ENCODE data around the gene MYOZ2.
A peak's percentile ranks its signal among the peaks of the same experiment; 100 is the strongest.

Gene MYOZ2

DNA sequence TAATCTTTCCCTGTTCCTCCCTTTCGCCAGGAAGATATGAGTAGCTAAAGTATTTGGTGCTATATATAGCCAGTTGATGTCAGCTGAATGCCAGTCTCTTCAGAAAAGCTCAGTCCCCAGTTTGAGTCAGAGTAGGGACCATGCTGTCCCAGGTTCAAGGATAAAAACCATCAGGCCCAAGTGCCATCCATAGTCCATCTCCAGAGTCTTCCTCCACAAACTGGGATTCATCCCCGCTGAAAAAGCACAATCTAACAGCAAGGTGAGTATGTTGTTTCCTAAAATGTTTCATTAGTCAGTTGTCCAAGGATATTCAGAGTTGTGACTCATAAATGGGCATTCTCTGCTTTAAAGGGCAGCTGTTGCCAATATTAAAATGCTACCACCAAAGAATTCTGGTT is at the start of gene MYOZ2:
MYOZ2 (plus strand) TSS at position 112 of the 401 bp plus-strand sequence. CDS start 694 bp downstream, outside the sequence.
- no peak for DNase-seq (ENCODE audit: low read depth)

DNA sequence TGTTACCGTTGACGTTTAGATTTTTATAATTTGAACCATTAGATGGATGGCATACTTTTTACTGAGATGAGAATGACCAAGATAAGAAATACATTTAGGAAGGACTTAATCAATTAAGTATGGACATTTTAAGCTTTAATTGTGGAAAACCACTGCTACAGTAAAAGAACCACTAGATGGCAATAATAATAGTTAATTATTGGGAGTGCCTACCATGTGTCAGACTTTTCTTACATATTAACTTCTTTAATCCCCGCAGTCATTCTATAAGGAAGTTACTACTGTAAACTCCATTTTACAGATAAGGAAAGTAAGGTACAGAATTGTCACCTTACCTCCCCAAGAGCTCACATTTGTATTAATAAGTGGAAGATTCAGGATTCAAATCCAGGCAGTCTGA is 48.5 kb upstream of the MYOZ2 start:
- DNase-seq (ENCODE audit: low read depth), result no peak

DNA sequence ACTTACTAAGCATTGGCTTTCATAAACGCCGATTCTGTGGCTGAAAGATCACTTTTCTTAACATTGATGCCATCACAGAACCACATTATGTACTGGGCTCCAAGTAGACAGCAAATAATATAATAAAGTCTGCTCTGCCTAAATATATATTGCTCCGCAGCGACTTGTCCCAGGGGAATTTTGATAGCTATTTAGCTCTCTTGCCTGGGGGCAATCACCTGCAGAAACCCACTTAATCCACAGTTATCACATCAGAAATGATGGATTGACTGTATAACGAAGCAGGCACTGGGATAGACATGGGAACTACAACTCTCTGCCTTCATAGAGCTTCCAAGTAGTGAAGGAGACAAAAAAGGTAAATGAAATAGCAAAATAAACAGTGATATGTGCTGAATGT is 48.0 kb upstream of the MYOZ2 start:
- DNase-seq (ENCODE audit: low read depth), result no peak

DNA sequence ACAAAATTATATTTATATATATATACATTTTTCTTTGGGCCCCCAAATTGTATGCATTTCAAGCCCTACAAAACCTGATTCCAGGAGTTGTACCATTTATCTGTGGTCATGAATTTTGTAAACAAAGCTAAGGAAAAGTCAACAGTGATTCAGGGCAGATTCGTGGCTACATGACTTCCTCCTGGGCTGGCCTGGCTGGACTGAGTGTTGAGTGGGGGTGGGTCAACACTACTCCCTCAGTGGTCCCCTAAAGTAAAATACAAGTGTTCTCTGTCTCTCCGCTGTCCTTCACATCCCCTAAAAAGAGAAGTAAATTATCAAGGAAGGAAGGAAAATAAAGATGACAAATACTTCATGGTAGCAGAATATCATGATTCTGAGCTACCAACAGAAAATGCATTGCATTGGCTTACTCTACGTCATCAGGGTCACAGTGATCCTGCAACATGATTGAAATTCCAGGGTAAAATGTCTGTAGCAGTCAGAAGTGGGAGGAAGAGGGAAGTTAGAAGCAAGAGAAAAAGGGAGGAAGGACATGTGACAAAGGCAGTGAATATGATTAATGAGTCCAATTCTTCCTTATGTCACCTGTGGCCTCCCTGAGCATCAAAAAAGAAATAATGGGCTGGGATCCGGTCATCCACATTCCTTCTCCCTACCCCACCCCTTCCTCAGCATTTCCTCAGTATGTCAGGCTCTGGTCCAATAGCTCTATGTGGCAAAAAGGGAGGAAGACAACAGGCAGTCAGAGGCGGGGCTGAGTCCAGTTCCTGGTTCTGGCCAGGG is 42.4 kb upstream of the MYOZ2 start:
- DNase-seq (ENCODE audit: low read depth), result no peak

DNA sequence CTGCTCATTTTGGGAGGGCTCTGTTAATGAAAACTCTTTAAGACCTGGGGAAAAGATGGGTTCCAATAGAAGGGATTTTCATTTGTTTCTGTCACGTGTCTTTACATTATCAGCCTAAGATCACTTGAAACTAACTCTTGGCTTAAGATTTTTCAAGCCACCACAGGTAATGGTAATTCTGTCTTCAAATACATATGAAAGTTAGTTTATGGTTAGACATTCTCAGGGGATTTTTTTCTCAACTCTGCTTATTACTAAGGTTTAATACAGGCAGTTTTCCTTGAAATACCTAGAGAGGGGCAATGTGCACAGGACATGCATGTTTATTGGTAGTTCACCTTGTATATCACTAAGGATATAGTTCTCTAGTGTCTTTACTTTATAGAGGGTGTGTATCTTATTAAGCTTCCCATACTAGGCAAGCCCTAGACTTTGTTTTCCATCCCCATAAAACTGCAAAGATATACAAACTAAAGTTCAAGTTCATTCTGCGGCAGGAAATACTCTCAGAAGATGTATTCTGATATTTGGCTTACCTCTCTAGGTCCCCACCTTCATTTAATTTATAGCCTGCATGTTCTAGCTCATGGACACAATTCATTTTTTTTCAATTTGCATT is 38.2 kb upstream of the MYOZ2 start:
- no peak for DNase-seq (ENCODE audit: low read depth)

DNA sequence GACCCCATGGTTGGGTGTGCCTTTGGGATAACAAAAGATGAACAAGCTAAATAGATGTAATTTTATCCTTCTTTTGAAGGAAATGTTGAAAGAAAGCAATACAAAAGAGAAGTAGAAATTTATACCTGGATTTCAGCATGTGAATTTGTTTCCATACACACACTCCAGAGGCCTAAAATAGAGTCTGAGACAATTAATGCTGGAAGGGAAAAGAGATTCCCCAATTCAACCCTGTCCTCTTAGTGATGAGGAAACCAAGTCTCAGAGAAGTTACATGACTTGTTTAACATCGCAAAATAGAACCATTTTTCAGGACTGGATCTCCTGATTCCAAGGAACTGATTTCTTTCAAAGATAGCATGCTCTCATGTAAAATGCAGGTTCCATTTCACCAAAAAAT is 37.3 kb upstream of the MYOZ2 start:
- no peak for DNase-seq (ENCODE audit: low read depth)

DNA sequence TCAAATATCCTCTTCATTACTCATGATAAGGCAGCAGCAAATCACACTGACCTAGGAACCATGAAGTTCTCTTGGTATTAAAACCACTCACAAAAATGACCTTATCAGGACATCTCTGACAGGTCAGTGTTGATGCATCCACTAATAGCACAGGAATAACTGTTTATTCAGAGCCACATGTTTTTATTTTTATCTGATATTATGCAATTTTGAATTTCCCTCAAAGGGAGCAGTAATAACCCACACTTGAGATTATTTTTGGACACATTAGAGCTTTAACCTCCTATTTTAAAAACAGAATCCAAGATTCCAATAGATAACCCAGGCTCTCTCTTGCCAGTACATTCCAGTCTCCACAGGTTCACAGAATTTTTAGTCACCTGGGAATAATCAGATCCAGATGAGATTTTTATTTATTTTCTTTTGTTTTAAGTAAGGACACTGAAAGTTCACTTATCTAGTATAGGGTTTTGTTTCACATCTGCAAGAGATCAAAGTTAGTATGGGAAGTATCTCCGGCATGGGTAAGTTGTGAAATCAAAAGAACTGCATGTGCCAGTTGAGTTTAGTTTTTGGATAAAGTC is 36.3 kb upstream of the MYOZ2 start:
- DNase-seq (ENCODE audit: low read depth), result peak; percentile 70

DNA sequence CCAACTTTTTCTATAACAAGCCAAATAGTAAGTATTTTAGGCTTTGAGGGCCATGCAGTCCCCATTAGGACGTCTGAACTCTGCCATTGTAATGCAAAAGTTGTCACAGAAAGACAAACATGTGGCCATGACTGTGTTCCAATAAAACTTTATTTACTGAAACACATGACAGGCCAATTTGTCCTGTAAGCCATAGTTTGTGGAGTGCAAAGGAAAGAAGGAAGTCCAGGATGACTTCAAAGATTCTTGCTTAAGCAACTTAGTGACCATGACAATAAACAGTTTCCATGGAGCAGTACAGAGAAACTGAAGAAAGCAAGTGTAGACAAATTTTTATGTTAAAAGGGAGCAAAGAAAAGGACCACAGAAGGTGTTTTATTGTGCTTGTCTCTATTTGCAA is 35.0 kb upstream of the MYOZ2 start:
- no peak for DNase-seq (ENCODE audit: low read depth)

DNA sequence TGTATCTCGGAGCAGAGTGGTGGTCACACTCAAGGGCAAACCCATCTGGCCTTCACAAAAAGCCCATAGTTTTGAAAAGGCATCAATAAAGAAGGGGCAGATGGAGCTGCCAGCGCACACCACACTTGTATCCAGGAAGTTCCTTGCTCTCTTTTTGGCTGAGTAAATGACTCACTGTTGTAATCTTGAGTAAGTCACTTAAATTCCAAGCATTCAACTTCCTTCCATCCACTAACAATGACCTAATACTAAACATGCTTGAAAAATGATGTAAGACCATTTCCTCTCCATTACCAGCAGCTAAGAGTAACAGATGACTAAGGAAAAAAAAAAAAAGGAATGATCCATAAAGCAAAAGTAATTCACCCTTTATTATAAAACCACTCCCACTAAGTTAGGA is 32.4 kb upstream of the MYOZ2 start:
- peak; percentile 97 for DNase-seq (ENCODE audit: low read depth)

DNA sequence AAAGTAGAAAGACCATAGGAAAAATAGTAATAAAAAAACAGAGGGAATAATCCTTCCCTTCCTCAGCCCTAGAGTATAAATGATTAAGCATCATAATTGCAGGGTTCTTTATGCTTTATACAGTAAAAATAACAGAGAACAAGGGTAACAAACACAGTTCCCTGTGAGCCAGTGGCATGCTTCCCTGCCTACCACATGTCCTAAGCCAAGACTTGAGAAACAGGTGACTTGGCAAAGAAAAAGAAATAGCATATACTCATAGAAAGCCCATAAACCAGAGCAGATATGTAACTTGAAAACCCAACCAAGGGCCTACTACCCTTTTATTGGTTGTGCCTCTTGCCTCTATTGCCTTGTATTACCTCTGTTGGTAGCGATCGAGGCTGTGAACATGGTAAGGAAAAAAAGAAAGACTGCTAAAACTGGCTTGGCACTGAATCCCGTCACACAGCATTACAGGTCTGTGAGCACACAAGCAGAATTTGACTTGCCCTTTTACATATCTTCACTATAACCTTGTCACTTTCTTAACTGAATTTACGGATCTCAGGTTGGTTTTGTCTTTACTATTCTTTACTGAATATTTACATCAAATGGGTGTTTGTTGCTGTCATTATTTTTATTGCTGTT is 30.9 kb upstream of the MYOZ2 start:
- DNase-seq (ENCODE audit: low read depth), result no peak

DNA sequence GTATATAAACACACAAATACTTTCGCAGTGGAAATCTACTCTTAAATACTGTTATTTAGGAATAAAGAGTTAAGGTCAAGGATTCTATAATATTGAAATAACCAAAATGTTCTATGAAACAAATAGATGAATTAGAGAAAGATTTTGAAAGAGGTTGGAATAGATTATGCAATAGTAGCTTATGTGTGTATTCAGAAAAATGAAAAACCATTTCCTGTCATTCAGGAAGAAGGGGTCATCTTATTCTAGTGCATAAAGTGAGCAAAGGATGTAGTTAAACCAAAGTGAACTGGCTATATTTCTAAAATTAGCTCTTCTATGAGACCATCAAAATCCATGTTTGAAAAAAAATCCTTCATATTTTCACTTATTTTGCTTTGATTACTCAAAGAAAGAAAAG is 30.0 kb upstream of the MYOZ2 start:
- no peak for DNase-seq (ENCODE audit: low read depth)

DNA sequence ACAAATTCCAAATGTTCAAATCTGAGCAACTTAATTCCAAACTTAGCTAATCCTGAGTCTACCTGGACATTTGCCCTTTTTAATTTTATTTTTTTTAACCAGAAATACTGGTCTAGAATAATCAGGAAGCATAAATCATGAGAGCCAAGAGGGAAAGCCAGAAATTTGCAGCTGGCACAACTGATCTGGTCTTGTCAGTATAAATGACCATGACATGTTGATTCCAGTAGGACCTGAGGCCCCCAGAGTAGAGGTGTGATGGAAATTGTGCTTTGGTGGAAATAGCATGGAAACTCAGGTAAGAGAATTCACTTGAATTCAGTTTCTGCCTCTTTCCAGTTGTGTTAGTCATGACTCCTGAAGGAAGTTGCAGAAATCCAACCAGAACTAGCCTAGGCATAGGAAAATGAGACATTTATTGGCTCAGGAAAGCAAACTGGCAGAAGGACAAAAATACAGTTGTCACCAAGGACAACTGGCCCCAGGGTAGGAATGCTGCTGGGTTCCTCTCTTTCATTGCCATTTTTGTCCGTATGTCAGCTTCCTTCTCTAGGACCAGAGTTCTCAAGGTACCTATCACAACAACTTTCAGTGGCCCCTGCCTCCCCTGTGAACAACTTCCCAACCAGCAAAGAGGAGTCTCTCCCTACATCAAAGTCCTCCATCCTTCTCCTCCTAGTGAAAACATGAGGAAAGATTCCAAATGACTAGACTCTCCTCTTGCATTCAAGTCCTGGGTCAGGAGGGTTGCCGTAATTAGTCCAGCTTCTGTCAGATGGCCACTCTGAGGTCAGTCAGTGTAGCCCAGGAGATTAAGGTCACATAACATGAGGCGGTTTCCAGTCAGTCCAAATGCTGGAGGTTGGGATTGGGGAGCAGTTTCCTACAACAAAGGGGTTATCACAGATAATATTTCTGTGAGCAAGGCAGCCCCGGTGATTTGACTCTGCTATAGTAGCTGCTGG is 29.3 kb upstream of the MYOZ2 start:
- DNase-seq (ENCODE audit: low read depth), result no peak

DNA sequence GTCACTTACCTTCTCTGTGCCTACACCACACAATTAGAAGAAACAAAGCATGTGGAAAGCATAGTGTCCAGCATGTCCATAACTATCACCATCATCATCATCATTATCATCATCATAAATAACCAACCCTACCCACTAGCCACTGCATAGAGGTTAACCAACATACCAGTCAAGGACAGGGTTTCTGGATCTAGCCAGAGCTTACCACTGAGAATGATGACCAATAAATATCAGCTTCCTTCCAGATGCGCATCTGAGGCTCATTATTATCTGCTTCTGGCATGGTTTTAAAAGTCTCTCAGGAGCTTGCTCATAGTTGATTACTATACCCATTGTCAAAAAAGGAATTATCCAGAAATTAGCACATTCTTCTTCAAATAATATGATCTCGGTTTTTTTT is 25.5 kb upstream of the MYOZ2 start:
- DNase-seq (ENCODE audit: low read depth), result no peak

DNA sequence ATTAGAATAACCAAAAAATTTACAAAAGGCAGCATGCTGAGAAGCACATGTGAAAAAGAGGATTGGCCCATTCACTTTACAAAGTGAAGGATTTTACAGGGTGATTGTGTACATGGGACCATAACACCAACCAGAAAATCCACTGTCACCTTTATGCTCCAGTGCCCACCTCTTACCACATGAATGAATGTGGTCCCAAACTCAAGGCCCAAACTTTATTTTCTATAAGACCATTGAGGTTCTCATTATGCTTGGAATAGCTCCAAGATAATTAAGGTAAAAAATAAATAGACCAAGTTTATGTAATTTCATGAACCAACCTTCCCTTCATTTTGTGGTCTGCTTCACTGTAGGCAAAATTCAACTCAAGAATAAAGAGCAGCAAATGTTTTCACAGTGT is 24.3 kb upstream of the MYOZ2 start:
- no peak for DNase-seq (ENCODE audit: low read depth)

DNA sequence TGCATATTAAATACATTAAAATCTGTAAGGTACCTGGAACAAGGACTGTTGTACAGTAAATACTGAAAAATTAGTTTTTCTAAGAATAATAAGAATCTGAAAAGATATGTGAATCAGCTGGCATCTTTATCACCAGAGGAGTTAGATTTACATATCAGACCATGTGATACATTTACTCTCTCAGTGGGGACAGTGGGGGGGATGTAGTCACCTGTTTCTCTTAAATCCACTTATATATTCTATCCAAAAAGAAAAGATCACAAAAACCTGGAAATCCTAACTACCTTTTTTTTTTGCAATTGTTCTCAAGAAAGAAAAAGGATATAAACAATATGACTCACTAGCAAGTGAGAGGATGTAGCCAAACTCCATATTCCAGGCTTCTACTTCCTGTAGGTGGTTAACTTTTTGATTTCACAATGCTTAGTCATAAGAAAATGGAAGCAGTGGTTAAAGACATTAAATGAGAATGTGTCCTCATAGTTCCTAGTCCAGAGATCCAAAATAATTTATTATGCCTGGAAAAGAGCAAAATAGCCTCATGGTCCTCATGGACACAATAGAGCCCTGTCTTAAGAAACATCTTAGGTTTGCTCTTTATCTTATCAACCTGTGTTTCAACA is 22.5 kb upstream of the MYOZ2 start:
- DNase-seq (ENCODE audit: low read depth), result peak; percentile 80

DNA sequence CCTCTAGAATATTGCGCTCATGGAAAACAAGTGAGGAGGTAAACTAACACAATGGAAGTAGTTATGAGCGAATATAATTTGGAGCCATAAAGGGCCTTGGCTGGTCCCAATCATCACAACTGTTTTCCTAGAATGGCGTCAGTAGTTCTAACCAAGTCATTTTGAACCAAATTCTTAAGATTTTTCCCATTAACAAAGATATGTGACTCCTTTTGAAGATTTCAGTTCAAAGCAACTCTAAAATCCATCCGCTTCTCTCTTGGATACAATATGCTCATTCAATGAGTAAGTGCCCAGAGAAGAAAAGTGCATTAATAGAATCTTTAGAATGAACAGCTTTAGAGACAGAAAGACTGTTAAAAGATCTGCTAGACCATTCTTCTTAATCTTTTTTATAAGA is 19.6 kb upstream of the MYOZ2 start:
- no peak for DNase-seq (ENCODE audit: low read depth)

DNA sequence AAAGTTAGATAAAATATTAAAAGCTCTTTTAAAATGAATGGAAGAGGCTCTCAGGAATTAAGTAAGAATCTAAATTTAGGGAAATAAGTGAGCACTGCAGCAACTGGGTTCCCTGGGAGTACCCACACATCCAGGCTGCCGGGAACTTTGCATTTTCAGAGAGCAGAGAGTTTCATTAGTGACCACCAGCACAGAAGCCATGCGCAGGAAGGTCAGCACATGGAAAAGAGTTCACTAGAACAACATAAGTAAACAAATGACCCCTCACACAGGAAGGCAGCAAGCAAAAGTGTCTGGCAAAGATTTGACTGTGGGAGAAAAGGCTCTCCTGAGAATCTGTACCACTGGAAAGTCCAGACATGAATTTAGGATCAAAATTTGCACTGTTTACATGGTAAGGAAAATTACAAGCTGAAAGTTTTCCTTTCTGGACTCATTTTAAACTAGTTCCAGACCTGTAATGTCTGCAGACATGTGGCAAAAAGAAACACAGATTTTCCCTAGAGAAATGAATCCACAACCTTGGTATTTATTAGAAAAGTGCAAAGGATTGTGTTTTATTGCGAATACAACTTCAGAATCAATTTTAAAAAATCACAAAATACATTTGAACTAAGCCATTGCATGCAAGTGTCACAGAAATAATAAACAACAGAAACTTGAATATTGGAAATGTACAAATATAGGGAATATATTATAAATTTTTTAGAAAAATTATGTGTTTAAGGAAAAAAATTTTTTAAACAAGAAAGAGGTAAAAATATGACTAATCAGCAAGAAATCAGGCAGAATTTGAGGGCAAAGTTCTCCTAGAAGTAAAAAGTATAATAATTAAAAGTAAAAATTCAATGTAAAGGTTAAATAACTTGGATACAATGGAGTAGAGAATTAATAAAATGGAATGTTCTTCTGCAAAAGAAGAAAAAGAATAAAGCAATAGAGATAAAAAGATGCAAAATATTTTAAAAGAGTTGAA is 18.4 kb upstream of the MYOZ2 start:
- DNase-seq (ENCODE audit: low read depth), result no peak

DNA sequence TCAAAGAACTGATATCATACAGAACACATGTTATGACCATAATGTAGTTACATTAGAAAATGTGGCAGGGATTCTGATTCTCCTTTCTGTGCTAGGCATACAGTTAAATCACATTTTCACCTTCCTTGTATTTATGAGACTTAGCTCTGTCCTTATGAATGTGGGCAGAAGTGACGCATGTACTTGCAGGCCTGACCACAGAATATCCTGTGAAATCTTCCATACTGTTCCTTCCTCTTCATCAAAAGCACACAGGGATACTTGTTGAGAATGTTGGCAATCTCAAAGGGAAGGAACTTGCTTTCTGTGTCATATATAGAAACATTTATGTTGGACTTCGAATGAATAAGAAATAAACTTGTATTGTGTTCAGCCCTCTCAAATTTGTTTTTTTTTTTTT is 17.2 kb upstream of the MYOZ2 start:
- DNase-seq (ENCODE audit: low read depth), result peak; percentile 66

DNA sequence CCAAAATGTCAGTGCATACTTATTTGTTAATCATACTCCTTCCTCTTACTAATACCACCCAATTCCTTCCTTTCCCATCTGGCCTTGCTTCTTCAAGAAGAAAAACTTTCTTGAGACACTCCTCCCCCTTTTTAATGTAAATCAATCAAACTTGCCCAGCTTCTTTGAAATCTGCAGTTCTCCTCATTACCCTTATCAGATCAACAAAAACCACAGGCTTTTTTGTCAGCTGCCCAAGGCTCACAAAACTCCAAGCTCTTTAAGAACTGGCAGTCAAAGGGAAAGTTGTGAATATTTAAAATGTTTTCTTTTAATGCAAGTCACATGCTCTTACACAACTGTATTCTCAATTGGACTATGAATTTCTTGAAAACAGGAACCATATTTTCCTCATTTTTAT is 11.3 kb upstream of the MYOZ2 start:
- no peak for DNase-seq (ENCODE audit: low read depth)

DNA sequence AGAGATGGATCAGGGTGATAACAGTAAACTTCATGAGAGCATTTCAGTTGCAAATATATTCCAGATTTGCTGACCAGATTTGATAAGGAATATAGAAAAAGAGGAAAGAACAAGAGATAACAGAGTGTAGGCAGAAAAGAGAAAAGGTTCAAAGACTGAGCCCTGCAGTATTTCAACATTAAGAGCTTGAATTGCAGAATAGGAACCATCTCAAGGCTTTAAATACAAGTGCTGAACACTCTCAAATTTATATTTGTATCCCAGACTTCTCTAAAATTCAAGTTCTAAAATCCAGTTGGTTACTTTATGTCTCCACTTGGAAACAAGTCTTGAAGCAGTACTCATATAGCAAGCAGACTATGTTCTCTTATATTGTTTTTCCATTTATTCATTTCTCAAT is 9.7 kb upstream of the MYOZ2 start:
- no peak for DNase-seq (ENCODE audit: low read depth)

Data from non-pigmented ciliary epithelial cell (primary cell).